Smooth muscle cell of the brain vasculature (primary cell): ENCODE results near the gene MAP4K3.
A peak's percentile ranks its signal among the peaks of the same experiment; 100 is the strongest.
"Not testable (repeated sequence)": the region's sequence is repeated elsewhere in the genome, so short reads cannot be mapped to it uniquely, and the experiment has no call there.

Source experiments
- DNase-seq: peaks from one replicate; pipeline ENCODE4 v3.0.0-alpha.2; 2012; ENCODE audit warnings: low read depth, low spot score

MAP4K3 gene

DNA sequence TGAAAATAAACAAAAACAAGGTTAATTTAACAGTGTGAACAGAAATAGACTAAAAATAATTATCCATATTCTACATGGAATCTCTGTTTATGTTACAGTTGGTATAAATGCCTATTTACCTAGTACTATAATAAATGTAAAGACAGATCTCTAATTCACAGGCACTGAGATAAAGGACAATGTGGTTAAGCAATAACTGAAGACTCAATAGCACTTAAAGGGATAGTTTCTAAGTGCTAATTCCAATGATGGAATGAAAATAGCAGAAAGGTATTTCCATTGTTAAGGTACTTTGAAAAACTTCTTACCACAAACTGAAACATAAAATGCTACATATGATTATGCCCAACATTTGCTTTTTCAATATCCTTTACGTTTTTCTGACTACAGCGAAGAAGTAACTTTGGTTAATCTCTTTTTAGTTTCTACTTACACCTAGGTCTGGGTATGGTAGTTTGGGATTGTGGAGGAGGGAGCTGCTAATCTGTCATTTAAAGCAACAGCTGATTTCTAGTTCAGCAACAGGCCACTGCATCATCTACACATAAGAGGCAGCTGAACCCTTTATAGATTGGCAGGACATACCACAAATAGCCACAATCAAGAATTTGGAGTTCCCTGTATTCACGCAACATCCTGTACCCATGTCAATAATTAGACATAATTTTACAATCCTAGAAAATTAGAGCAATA lies 27.2 kb downstream of the MAP4K3 start:
- no peak for DNase-seq

DNA sequence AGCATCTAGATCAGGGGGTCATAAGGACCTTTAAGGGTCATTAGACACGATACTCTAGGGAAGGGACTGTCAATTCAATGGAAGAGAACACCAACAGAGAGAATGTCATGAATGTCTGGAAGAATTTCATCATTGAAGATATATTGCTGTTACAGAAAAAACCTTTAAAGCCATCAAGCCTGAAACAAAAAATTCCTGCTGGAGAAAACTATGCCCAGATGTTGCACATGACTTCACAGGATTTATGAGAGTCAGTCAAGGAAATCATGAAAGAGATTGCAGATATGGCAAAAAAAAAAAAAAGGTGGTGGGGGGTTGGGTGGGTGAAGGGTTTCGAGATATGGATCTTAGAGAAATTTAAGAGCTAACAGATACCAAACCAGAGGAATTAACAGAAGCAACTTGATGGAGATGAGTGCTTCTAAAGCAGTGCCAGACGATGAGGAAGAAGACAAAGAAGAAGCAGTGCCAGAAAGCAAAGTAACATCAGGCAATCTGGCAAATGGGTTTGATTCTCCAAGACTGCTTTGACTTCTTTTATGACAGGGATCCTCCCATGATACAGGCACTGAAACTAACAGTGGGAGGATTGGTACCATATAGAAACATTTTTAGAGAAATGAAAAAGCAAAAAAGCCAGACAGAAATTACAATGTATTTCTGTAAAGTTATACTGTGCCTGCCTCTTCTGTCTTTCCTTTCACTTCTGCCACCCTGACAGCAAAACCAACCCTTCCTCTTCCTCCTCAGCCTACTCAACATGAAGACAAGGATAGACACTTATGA lies 28.5 kb downstream of the MAP4K3 start:
- no peak for DNase-seq

DNA sequence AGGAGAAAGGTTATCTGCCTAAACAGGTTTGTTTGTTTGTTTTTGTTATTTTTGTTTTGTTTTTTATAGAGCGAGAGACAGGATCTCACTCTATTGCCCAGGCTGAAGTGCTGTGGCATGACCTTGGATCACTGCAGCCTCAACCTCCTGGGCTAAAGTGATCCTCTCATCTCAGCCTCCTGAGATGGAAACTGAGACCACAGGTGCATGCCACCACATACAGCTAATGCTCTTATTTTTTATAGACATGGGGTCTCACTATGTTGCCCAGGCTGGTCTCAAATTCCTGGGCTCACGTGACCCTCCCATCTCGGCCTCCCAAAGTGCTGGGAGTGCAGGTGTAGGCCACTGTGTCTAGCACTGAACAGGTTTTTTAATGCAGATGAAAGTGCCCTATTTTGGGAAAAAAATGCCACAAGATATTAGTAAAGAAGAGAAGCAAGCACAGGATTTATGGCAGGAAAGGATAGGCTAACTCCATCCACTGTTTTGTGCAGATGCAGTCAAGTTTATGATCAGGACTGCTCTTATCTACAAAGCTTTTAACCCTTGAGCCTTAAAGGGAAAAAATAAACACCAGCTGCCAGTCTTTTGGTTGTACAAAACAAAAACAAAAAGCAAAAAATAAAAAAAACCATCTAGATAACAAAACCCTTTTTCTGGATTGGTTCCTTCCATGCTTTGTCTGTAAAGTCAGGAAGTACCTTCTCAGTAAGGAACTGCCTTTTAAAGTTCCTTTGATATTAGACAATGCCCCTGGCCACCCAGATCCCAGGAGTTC lies 29.4 kb downstream of the MAP4K3 start:
- no peak for DNase-seq

DNA sequence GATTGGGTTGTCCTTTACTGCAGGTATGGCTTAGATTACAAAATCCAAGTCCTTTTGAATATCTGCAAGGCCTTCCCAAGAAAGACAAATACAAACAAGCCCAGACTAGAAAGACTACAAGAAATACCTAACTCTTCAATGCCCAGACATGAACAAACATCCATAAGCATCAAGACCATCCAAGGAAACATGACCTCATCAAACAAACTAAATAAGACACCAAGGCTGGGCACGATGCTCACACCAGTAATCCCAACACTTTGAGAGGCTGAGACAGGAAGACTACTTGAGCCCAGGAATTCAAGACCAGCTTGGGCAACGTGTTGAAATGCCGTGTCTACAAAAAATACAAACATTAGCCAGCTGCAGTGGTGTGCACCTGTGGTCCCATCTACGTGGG lies 31.7 kb downstream of the MAP4K3 start:
- no peak for DNase-seq

DNA sequence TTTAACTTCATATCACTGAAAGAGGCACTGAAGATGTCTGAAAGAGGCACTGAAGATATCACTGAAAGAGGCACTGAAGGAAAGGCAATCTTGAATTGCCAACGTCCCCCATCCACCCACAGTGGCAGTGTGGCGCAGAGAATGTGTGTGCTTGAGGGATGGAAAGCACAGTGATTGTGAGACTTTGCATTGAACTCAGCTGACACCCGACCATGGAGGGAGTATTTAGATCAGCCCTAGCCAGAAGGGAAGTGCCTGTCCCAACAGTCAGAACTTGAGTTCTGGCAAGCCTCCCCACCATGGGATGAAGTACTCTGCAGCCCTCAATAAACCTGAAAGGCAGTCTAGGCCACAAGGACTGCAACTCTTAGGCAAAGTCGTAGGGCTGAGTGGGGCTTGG lies 33.8 kb downstream of the MAP4K3 start:
- DNase-seq, result no peak

DNA sequence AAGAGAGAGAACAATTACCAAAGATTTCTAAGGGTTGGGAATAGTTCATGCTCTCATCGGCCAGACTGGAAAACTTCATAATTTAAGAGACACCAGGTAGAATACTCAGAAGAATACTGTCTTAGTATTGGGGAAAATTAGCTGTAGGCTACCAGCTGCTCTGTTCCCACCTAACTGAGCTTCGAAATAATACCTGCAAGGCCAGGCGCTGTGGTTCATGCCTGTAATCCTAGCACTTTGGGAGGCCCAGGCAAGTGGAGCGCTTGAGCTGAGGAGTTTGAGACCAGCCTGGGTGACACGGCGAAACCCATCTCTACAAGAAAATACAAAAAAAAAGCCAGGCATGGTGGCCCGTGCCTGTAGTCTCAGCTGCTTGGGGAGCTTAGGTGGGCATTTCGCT lies 35.8 kb downstream of the MAP4K3 start:
- no peak for DNase-seq

DNA sequence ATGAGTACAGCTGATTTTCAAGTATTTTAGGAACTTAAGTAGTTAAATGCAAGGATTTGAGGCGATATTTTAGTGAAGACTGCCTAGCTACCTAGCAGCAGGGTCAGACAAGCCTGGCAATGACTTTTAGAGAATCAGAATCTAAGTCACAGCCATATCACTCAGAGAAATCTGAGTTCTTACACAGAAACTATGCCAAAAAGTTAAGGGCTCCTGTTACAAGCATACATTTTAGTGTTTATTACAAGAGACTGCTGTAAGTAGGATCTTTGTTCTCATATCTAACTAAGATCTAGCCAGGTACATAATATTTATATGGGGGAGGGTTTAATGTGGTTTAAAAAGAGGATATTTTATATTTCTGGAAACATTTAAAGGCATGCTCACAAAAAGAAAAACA lies 37.5 kb downstream of the MAP4K3 start:
- DNase-seq, result no peak

DNA sequence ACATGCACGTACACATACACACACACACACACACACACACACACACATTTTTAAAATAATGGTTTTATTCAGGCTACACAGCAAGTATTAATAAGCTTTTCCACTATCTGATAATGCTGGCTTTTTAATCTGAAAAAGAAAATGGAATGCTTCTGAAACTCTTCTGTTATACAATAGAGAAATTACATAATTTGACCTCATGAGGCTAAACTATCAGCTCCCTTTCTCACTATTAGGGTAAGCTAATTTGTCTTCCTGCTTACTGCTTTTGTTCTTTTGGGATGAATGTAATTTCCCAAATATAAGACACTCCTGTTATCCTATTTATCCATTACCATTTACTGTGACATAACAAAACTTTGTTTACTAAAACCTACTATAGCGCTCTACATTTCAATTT lies 41.8 kb downstream of the MAP4K3 start:
- no peak for DNase-seq

DNA sequence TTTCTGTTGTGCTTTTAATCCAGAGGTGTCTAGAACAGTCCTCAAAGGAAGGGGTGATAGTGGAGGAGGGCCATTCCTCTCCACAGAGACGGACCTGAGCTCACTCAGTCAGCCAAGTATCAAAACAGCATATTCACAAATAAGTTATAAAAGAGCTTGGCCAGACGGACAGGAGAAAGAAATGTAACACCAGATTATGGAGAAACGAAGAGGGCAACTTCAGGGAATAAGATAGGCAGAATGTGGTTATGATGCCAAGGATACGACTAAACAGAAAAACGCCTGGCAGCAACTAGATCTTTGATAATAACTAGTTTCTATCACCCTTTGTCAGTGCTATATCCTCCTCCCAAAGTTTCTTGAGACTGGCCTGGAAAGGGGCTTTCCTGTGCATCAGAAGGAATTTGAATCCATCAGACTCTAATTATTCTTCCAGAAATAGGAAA lies 42.5 kb downstream of the MAP4K3 start:
- no peak for DNase-seq

DNA sequence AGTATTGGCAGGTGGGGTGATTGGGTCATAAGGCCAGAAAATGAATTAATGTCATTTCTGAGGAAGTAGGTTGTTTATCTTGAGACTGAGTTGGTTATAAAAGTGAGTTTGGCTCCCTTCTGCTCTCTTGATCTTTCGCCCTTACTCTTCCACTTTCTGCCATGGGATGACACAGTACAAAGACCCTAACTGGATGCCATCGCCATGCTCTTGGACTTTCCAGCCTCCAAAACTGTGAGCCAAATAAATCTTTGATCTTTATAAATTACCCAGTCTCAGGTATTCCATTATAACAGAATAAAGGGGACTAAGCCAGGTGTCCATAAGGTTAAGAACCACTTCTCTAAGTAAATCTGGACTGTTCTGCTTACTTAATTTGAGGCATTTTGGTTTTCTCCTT lies 44.4 kb downstream of the MAP4K3 start:
- no peak for DNase-seq

DNA sequence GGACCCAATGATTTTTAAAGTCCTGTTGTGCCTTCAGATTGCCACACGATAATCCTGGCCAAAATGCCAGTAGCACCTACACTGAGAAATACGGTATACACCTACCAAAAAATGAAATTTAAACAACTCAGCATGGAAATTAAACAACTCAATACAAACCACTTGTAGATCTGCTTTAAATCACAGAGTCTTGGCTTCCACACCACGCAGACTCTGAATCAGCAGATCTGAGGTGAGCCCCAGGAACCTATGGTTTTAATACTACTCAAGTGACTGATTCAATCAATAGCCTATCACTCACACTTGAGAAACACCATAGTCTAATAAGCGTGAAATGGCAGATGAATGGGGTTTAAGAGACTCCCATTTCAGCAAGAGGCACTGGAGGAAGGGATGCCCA lies 46.9 kb downstream of the MAP4K3 start:
- no peak for DNase-seq

DNA sequence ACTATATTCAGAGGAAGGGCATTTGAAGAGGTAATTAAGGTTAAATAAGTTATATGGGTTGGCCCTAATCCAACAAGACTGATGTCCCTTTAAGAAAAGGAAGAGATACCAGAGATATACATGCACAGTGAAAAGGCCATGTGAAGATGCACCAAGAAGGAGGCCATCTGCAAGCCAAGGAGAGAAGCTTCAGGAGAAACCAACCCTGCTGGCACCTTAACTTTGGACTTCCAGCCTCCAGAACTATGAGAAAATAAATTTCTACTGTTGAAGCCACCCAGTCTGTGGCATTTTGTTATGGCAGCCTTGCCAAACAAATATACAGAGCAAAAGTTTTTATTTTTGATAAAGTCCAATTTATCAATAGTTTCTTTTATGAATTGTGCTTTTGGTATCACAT lies 51.0 kb downstream of the MAP4K3 start:
- DNase-seq, result no peak

DNA sequence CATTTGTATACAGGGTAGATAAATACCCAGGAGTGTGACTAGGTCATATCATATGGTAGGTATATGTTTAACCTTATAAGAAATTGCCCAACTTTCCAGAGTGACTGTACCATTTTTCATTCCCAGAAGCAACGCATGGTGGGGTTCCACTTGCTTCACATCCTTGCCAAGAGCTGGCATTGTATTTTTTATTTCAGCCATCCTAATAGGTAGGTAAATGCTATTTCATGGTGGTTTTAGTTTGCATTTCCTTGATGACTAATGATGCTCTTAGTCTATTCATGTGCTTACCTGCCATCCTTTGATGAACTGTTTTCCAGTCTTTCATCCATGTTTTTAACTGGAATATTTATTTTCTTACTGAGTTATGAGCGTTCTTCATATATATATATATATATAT lies 51.9 kb downstream of the MAP4K3 start:
- no peak for DNase-seq

DNA sequence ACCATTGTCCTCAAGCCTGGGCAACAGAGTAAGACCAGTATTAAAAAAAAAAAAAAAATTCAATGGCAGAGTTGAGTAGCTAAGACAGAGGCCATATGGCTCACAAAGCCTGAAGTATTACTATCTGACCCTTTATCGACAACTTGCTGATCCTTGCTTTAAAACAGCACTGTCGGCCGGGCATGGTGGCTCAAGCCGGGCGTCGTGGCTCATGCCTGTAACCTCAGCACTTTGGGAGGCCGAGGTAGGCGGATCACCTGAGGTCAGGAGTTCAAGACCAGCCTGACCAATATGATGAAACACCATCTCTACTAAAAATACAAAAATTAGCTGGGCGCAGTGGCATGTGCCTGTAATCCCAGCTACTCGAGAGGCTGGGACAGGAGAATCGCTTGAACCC lies 53.0 kb downstream of the MAP4K3 start:
- not testable (repeated sequence) for DNase-seq

DNA sequence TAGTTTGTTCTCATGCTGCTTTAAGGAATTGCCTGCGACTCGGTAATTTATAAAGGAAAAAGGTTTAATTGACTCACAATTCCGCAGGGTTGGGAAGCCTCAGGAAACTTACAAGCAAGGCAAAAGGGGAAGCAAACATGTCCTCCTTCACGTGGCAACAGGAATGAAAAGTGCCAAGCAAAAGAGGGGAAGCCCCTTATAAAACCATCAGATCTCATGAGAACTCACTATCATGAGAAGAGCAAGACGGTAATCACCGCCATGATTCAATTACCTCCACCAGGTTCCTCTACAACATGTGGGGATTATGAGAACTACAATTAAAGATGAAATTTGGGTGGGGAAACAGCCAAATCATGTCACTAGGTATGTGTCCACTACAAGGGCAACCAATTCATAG lies 53.9 kb downstream of the MAP4K3 start:
- no peak for DNase-seq

DNA sequence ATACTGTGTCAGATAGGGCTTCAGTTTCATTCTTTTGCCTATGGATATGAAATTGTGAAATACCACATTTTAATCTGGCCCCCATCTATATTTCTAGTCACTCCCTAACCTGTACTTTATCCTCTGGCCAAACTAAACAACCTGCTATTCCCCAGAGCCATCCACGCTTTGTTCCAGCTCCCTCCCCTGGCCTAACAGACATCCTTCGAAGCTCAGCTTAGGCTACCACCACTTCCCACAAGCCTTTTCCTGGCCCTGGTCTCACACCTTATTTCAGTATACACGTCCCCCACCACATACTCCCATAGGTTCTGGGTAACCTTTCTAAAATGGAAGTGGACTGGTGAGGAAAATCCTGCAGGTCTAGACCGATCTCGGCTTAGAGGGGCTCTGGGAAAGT lies 55.4 kb downstream of the MAP4K3 start:
- DNase-seq, result no peak

DNA sequence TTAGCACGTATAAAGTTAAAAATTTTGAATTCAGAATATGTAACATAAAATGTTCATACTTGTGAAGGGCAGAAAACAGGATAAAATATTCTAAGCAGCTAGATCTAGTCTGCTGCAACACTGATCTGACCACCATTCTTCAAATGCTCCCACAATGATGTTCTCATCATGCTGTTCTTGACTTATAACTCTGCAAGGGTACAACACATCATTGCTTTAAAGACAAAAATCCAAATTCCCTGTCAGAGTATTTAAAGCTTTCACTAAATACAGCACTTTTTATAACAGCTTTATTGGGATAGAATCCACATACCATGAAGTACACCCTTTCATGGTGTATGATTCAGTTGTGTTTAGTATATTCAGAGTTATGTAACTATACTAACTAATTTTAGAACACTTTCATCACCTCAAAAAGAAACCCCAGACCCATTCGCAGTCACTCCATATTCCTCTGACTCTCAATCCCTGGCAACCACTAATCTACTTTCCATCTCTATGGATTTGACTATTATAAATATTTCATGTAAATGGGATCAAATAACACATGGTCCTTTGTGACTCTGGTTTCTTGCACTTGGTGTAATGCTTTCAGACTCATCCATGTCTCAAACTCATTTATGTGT lies 56.4 kb downstream of the MAP4K3 start:
- no peak for DNase-seq

DNA sequence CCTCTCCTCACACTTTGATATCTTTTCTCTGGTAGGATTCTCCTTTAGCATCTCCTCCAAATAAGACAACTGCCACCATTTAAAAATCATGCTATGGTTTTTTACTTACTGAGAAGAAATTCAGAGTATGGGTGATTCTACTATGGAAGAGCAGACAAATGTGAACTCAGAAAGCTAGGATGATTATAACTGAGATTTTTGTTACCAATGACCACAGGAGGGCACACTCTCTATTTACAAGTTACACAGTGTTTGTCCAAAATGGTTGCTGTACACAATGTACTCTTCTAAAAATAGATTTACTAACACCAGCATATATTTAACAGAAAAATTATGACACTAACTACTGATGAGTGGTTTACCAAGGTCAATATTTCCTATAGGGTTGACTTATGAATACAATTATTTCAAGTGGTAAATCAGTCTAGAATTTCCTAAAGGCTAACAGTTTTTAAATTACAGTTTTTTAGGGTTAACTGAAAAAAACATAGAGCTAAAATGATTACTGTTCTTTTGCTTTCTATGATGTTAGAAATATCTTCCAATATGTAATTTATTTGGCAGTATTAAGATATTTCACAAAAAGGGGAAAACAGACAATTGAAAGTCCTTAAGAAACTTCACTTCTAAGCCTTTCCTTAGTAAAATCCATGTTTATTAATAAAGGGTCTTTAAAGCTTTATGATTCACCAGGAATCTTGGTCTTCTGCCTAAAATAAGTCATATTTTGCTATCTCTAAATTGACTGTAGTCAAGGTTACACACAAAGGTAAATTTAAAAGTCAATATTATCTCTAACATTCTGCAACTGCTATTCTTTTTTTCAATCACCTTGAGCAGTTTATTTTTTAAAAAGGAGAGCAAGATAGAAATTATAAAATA lies 57.2 kb downstream of the MAP4K3 start:
- DNase-seq, result peak; percentile 39

DNA sequence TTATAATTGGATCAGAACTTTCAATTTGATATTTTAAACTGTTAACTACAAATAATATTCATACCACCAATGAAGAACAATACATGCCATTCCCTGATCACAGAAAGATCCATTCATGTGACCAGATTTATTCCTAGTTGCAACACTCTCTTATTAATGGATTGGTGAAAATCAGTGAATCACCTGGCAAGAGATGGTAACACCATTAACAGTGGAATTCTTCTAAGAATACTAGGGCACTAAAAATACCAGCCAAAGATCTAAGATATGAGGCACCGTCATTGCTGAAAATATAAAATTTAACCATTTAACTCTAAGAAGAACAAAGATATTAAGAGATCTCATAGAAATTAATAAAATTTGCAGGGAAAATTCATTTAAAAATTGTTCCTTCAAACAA lies 58.1 kb downstream of the MAP4K3 start:
- DNase-seq, result no peak

DNA sequence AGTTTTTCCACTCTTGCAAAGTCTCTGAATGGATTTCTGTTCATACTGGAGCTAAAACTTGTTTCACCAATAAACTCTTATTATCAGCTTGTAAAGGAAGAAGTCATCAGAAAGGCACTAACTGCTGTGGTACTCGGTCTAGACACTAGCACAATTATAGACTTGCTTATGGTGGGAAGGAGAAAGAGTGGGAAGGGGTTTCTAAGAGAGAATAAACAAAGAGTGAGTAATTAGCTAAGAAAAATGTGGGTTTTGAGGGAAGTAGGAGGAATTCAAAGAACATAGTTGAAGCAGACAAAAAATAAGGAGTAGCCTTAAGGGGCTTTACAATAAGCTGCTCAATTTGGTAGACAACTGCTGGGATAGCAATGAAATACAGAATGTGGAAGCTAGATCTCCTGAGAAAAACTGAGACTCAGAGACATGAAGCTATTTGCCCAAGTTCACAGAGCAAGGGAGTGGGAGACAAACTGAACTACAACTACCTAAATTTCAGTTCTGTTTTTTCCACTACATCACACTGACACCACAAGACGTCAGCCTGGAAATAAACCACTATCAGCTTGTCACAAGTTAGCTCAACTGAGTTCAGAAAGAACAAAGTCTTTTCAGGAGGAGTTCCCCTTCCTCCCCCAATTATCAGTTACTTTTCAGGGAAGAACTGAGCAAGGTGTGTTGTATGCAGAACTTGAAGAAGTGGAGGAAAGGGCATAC lies 59.7 kb downstream of the MAP4K3 start:
- DNase-seq, result no peak
